KMS-11 (cell line): ENCODE measurements around the gene C11orf86.
"Not testable (repeated sequence)": the region's sequence is repeated elsewhere in the genome, so short reads cannot be mapped to it uniquely, and the experiment has no call there.

Source experiments
- H2AFZ ChIP-seq: fragments of 200-600 bp; sonication (generic); 2 replicates; pipeline ENCODE4 v1.6.1; 2016; ENCODE audit warnings: antibody characterized with exemption, mixed run types, low read depth
- H3K27ac ChIP-seq: fragments of 200-600 bp; sonication (generic); 2 replicates; pipeline ENCODE4 v1.6.1; 2016; ENCODE audit warnings: mild to moderate bottlenecking, mixed run types
- H3K27me3 ChIP-seq: fragments of 200-600 bp; sonication (generic); 2 replicates; pipeline ENCODE4 v1.6.1; 2017; ENCODE audit warnings: mild to moderate bottlenecking, low read depth, mixed run types, moderate library complexity; ENCODE audit not compliant: insufficient read depth
- H3K36me3 ChIP-seq: fragments of 200-600 bp; sonication (generic); 2 replicates; pipeline ENCODE4 v1.6.1; 2017; ENCODE audit warnings: mild to moderate bottlenecking, mixed run types; ENCODE audit not compliant: insufficient read depth
- H3K4me1 ChIP-seq: fragments of 200-600 bp; sonication (generic); 2 replicates; pipeline ENCODE4 v1.6.1; 2016; ENCODE audit warnings: mild to moderate bottlenecking, low read depth, mixed run types; ENCODE audit not compliant: poor library complexity, severe bottlenecking
- H3K4me2 ChIP-seq: fragments of 200-600 bp; sonication (generic); 2 replicates; pipeline ENCODE4 v1.7.0; 2016; ENCODE audit warnings: mild to moderate bottlenecking, mixed run types
- H3K4me3 ChIP-seq: fragments of 200-600 bp; sonication (generic); IDR thresholded peaks from 2 replicates; pipeline ENCODE4 v1.6.1; 2017; ENCODE audit warnings: low read depth, low read length, mixed read lengths; ENCODE audit not compliant: insufficient read depth
- H3K79me2 ChIP-seq: fragments of 200-600 bp; sonication (generic); 2 replicates; pipeline ENCODE4 v1.6.1; 2016; ENCODE audit warnings: low read depth, mixed run types; ENCODE audit not compliant: insufficient read depth
- H3K9ac ChIP-seq: fragments of 200-600 bp; sonication (generic); 2 replicates; pipeline ENCODE4 v1.6.1; 2016; ENCODE audit warnings: mild to moderate bottlenecking, mixed run types
- H4K20me1 ChIP-seq: fragments of 200-600 bp; sonication (generic); 2 replicates; pipeline ENCODE4 v1.6.1; 2016; ENCODE audit warnings: mild to moderate bottlenecking, mixed run types; ENCODE audit not compliant: insufficient read depth
- TF ChIP-seq, protein P1 (sequence below): fragments of 200-600 bp; sonication (generic); conservative IDR thresholded peaks from 2 replicates; pipeline ENCODE4 v1.6.1; 2017; ENCODE audit warnings: low read depth, mild to moderate bottlenecking, antibody characterized with exemption, low read length, moderate library complexity, mixed read lengths

Gene C11orf86

DNA sequence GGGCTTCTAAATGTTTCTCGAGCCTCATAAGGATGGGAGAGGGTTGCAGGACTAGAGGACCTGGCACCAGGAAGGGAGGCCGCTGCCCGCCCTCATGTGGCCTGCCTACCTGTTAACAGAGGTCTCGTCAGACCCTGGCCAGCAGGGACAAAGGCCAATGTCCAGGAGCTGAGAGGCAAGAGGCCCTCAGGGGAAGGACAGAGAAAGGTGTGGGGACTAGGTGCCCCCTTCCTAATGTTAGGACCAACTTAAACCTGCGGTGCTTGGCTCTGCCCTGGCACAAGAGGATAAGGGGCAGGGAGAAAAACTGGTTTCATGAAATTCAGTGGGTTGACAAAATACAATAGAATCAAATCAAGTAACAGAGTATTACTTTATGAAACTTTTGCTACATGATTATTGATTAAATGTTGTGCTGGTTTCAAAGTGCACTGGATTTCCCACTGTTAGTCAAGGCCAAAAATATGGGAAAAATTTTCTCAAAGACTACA, 27.9 kb downstream of the C11orf86 start:
- H4K20me1 ChIP-seq, result no peaks in the 10 kb centered on the region
- H3K4me3 ChIP-seq, result no peak overlapping the region
- no peak overlapping the region for H2AFZ ChIP-seq
- TF ChIP-seq, protein P1, sequence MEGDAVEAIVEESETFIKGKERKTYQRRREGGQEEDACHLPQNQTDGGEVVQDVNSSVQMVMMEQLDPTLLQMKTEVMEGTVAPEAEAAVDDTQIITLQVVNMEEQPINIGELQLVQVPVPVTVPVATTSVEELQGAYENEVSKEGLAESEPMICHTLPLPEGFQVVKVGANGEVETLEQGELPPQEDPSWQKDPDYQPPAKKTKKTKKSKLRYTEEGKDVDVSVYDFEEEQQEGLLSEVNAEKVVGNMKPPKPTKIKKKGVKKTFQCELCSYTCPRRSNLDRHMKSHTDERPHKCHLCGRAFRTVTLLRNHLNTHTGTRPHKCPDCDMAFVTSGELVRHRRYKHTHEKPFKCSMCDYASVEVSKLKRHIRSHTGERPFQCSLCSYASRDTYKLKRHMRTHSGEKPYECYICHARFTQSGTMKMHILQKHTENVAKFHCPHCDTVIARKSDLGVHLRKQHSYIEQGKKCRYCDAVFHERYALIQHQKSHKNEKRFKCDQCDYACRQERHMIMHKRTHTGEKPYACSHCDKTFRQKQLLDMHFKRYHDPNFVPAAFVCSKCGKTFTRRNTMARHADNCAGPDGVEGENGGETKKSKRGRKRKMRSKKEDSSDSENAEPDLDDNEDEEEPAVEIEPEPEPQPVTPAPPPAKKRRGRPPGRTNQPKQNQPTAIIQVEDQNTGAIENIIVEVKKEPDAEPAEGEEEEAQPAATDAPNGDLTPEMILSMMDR, result no peak
- H3K27me3 ChIP-seq, result no peaks in the 10 kb centered on the region
- H3K79me2 ChIP-seq, result no peaks in the 10 kb centered on the region
- no peak overlapping the region for H3K27ac ChIP-seq
- no peaks in the 10 kb centered on the region for H3K36me3 ChIP-seq
- H3K4me2 ChIP-seq, result no peak overlapping the region
- H3K9ac ChIP-seq, result no peak overlapping the region
- no peaks in the 10 kb centered on the region for H3K4me1 ChIP-seq

DNA sequence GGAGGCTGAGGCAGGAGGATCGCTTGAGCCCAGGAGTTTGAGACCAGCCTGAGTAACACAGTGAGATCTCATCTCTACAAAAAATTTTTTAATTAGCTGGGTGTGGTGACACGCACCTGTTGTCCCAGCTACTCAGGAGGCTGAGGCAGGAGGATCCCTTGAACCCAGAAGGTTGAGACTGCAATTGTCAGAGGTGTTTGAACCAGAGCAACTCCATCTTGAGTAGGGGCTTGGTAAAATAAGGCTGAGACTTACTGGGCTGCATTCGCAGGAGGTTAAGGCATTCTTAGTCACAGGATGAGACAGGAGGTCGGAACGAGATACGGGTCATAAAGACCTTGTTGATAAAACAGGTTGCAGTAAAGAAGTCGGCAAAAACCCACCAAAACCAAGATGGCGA, 30.1 kb downstream of the C11orf86 start:
- not testable (repeated sequence) for H3K36me3 ChIP-seq, H3K79me2 ChIP-seq, H3K27ac ChIP-seq, H3K4me2 ChIP-seq, H3K27me3 ChIP-seq, H4K20me1 ChIP-seq, H3K4me3 ChIP-seq, H3K4me1 ChIP-seq, H3K9ac ChIP-seq, H2AFZ ChIP-seq

DNA sequence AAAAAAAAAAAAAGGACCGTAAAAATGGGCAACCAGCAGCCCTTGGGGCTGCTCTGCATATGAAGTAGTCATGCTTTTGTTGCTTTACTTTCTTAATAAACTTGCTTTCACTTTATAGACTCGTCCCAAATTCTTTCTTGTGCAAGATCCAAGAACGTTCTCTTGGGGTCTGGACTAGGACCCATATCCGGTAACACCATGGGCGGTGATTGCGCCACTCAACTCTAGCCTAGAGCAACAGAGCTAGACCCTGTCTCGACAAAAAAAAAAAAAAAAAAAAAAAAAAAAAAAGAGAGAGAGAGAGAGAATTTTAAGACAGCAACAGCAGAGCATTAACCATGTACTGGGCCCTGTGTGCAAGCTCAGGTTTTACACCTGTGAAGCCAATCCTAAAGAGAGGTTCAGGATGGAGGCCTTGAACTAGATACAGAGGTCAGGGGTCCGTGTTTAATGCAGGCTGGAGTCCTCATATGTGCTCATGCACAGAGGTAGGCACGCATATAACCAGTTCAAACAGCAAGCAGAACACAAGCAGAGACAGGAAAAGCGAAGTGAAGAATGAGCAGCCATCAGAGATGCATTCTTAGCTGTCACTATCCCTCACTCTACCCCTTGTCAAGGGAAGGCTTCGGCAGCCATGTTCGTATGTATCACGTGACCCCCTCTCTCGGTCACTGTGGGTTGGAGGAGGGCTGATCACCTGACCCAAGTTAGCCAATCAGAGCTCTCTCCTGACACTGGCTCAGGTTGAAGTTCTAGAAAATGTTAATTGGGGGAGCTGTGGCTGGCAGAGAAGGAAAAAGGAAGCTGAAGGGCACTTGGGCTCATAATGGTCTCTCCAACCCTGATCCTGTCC, 31.2 kb downstream of the C11orf86 start:
- H2AFZ ChIP-seq, result peak overlapping the region; percentile 39; the same call in 1 of the 2 replicates
- H3K27ac ChIP-seq, result no peak overlapping the region
- no peaks in the 10 kb centered on the region for H3K79me2 ChIP-seq
- H4K20me1 ChIP-seq, result no peaks in the 10 kb centered on the region
- no peaks in the 10 kb centered on the region for H3K36me3 ChIP-seq
- no peak overlapping the region for H3K9ac ChIP-seq
- TF ChIP-seq, protein P1, result no peak
- H3K27me3 ChIP-seq, result no peaks in the 10 kb centered on the region
- no peak overlapping the region for H3K4me3 ChIP-seq
- no peak overlapping the region; the same call in 1 of the 2 replicates for H3K4me2 ChIP-seq
- H3K4me1 ChIP-seq, result no peaks in the 10 kb centered on the region

DNA sequence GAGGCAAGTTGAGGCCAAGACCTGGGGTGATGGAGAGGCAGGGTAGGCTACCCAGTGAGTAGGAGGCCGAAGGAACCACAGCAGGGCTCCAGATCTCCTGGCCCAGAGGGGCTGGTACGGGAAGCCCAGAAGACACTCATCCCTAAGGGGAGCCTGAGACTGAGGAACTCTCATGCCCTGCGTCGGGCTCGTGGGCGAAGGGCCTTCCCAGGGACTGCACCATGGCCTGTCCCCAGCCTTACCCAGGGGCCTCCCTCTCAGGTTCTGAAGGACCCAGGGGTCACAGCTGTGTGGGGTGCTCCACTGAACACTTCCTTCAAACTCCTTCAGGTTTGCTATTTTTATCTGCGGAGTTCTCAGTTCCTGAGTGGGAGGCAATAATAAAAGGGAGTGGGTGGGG, 32.0 kb downstream of the C11orf86 start:
- H3K27ac ChIP-seq, result no peak overlapping the region
- H2AFZ ChIP-seq, result peak overlapping the region; percentile 39; the same call in 1 of the 2 replicates
- no peaks in the 10 kb centered on the region for H3K4me1 ChIP-seq

More for the DNA sequence above, 32.0 kb downstream of the C11orf86 start:
- Histone ChIP-seq H3K4me2 (no peak overlapping the region), H3K9ac (no peak overlapping the region), H3K27me3 (no peaks in the 10 kb centered on the region), H3K36me3 (no peaks in the 10 kb centered on the region), H4K20me1 (no peaks in the 10 kb centered on the region), H3K79me2 (no peaks in the 10 kb centered on the region), H3K4me3 (no peak overlapping the region)
- TF ChIP-seq, protein P1, result no peak
